Medulla oblongata (tissue), 1 donor: ENCODE measurements around the gene ODC1.
"Not testable (repeated sequence)": the region's sequence is repeated elsewhere in the genome, so short reads cannot be mapped to it uniquely, and the experiment has no call there.

Source experiments
- DNase-seq: peaks from one replicate; pipeline ENCODE4 v3.0.0-alpha.2; 2015; ENCODE audit errors: extremely low spot score

ODC1 gene

GRCh38 chr2:10478298-10478625 lies 30.1 kb upstream of the ODC1 start:
- no peak for DNase-seq

- DNase-seq = no peak
These were observed 29.5 kb upstream of the ODC1 start for GRCh38 chr2:10477443-10478297.

GRCh38 chr2:10476723-10477442 lies 28.8 kb upstream of the ODC1 start:
- no peak for DNase-seq

GRCh38 chr2:10475811-10476660 lies 27.9 kb upstream of the ODC1 start:
- no peak for DNase-seq

GRCh38 chr2:10475221-10475722 lies 27.1 kb upstream of the ODC1 start:
- DNase-seq = no peak

- no peak for DNase-seq
These were observed 25.1 kb upstream of the ODC1 start for GRCh38 chr2:10473121-10473756.

GRCh38 chr2:10471955-10472354 lies 23.8 kb upstream of the ODC1 start:
- DNase-seq = no peak

GRCh38 chr2:10471046-10471571 lies 23.0 kb upstream of the ODC1 start:
- DNase-seq = no peak

GRCh38 chr2:10469955-10470608 lies 22.0 kb upstream of the ODC1 start:
- DNase-seq = no peak

- DNase-seq = no peak
These were observed 21.2 kb upstream of the ODC1 start for GRCh38 chr2:10469301-10469700.

- DNase-seq = no peak
These were observed 19.3 kb upstream of the ODC1 start for GRCh38 chr2:10467401-10467800.

GRCh38 chr2:10466801-10467200 lies 18.7 kb upstream of the ODC1 start:
- DNase-seq = no peak

- no peak for DNase-seq
These were observed 17.8 kb upstream of the ODC1 start for GRCh38 chr2:10465910-10466309.

- DNase-seq = no peak
These were observed 14.3 kb upstream of the ODC1 start for GRCh38 chr2:10462178-10463083.

GRCh38 chr2:10460366-10460796 lies 12.3 kb upstream of the ODC1 start:
- no peak for DNase-seq

GRCh38 chr2:10457846-10458598 lies 9.9 kb upstream of the ODC1 start:
- DNase-seq = no peak

GRCh38 chr2:10457195-10457594 lies 9.1 kb upstream of the ODC1 start:
- not testable (repeated sequence) for DNase-seq

GRCh38 chr2:10454505-10454904 lies 6.4 kb upstream of the ODC1 start:
- no peak for DNase-seq

- no peak for DNase-seq
These were observed 5.8 kb upstream of the ODC1 start for GRCh38 chr2:10453905-10454298.
